Body of pancreas (tissue), 4 donors: ENCODE data around the gene C16orf95.
"Not testable (repeated sequence)": the region's sequence is repeated elsewhere in the genome, so short reads cannot be mapped to it uniquely, and the experiment has no call there.

Source experiments
- POLR2A ChIP-seq, 3 donors: fragments of 450-650 bp; IDR thresholded peaks; one replicate each; pipeline ENCODE4 v1.6.1; 2016; ENCODE audit warnings: antibody characterized with exemption in 3 of 3, mild to moderate bottlenecking in 2 of 3
- TF ChIP-seq, protein P1 (sequence below), 7 experiments: fragments of 450-650 bp in 4 of 7; fragments of 200-600 bp in 3 of 7; sonication (generic) in 3 of 7; IDR thresholded peaks; one replicate each; pipeline ENCODE4 v1.5.1; 2016 to 2019; ENCODE audit warnings: antibody characterized with exemption in 7 of 7

DNA sequence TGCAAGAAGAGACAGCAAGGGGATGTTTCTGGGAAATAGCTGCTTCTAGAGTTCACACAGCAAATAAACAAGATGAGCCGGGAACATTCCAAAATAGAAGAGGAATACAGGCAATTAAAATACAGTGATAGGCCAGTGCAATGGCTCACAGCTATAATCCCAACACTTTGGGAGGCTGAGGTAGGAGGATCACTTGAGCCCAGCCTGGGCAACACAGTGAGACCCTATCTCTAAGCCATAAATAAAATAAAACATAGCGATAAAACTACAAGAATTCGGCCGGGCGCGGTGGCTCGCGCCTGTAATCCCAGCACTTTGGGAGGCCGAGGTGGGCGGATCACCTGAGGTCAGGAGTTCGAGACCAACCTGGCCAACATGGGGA lies 22.5 kb upstream of the C16orf95 start:
- TF ChIP-seq, protein P1, sequence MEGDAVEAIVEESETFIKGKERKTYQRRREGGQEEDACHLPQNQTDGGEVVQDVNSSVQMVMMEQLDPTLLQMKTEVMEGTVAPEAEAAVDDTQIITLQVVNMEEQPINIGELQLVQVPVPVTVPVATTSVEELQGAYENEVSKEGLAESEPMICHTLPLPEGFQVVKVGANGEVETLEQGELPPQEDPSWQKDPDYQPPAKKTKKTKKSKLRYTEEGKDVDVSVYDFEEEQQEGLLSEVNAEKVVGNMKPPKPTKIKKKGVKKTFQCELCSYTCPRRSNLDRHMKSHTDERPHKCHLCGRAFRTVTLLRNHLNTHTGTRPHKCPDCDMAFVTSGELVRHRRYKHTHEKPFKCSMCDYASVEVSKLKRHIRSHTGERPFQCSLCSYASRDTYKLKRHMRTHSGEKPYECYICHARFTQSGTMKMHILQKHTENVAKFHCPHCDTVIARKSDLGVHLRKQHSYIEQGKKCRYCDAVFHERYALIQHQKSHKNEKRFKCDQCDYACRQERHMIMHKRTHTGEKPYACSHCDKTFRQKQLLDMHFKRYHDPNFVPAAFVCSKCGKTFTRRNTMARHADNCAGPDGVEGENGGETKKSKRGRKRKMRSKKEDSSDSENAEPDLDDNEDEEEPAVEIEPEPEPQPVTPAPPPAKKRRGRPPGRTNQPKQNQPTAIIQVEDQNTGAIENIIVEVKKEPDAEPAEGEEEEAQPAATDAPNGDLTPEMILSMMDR (IDR thresholded peaks at IDR 0.05), result not testable (repeated sequence)
- TF ChIP-seq POLR2A (IDR thresholded peaks at IDR 0.05), result not testable (repeated sequence)
